HG03469 (cell line): ENCODE data around the gene UBP1.
"Not testable (repeated sequence)": the region's sequence is repeated elsewhere in the genome, so short reads cannot be mapped to it uniquely, and the experiment has no call there.

Source experiments
- ATAC-seq: cut with Tn5 transposase; IDR thresholded peaks from one replicate; pipeline ENCODE4 v1.9.1; 2021; ENCODE audit warnings: mild to moderate bottlenecking, moderate library complexity, moderate number of reproducible peaks; ENCODE audit not compliant: unreplicated experiment

UBP1 gene

GRCh38 chr3:33437556-33438283 is 2.5 kb downstream of the UBP1 start:
- no peak for ATAC-seq

GRCh38 chr3:33433843-33434242 is 6.4 kb downstream of the UBP1 start:
- ATAC-seq: no peak

- no peak for ATAC-seq
Measured at GRCh38 chr3:33430571-33430970, 9.6 kb downstream of the UBP1 start.

GRCh38 chr3:33430061-33430460 is 10.1 kb downstream of the UBP1 start:
- ATAC-seq: no peak

- not testable (repeated sequence) for ATAC-seq
Measured at GRCh38 chr3:33429306-33429705, 10.9 kb downstream of the UBP1 start.

GRCh38 chr3:33428734-33429133 is 11.5 kb downstream of the UBP1 start:
- no peak for ATAC-seq

GRCh38 chr3:33426630-33427317 is 13.4 kb downstream of the UBP1 start:
- no peak for ATAC-seq

- no peak for ATAC-seq
Measured at GRCh38 chr3:33426068-33426467, 14.1 kb downstream of the UBP1 start.

GRCh38 chr3:33425453-33425852 is 14.8 kb downstream of the UBP1 start:
- no peak for ATAC-seq

GRCh38 chr3:33424606-33425452 is 15.4 kb downstream of the UBP1 start:
- no peak for ATAC-seq

GRCh38 chr3:33420966-33421365 is 19.2 kb downstream of the UBP1 start:
- no peak for ATAC-seq

GRCh38 chr3:33419948-33420347 is 20.3 kb downstream of the UBP1 start:
- ATAC-seq: no peak

GRCh38 chr3:33417066-33417673 is 23.0 kb downstream of the UBP1 start:
- no peak for ATAC-seq

GRCh38 chr3:33410816-33411215 is 29.4 kb downstream of the UBP1 start:
- not testable (repeated sequence) for ATAC-seq

- ATAC-seq: no peak
Measured at GRCh38 chr3:33403756-33404155, 36.4 kb downstream of the UBP1 start.

GRCh38 chr3:33402936-33403335 is 37.3 kb downstream of the UBP1 start:
- no peak for ATAC-seq

GRCh38 chr3:33401781-33402180 is 38.4 kb downstream of the UBP1 start:
- no peak for ATAC-seq

GRCh38 chr3:33398410-33398809 is 41.8 kb downstream of the UBP1 start:
- no peak for ATAC-seq

GRCh38 chr3:33395900-33396299 is 44.3 kb downstream of the UBP1 start:
- no peak for ATAC-seq

GRCh38 chr3:33394403-33395054 is 45.7 kb downstream of the UBP1 start:
- ATAC-seq: no peak

- ATAC-seq: no peak
Measured at GRCh38 chr3:33392703-33393125, 47.5 kb downstream of the UBP1 start.
